LNCaP clone FGC (cell line): Measurements from ENCODE around the gene BTBD16.

Experiments
- DNase-seq: peaks from one replicate; pipeline ENCODE4 v3.0.0-alpha.2; 2011; ENCODE audit warnings: low read depth
- H3K4me3 ChIP-seq: 2 replicates; pipeline ENCODE4 v1.5.1; 2011; ENCODE audit warnings: mild to moderate bottlenecking, low read depth, low read length, control low read depth
- CTCF ChIP-seq: IDR thresholded peaks from 2 replicates; pipeline ENCODE4 v1.5.1; 2012; ENCODE audit warnings: mild to moderate bottlenecking; ENCODE audit not compliant: control insufficient read depth, insufficient read depth; ENCODE audit errors: extremely low read depth

BTBD16 gene

GRCh38 chr10:122230222-122230621 is 40.9 kb upstream of the BTBD16 start:
- H3K4me3 ChIP-seq: no peak overlapping the region
- no peak for DNase-seq
- TF ChIP-seq CTCF: no peak

GRCh38 chr10:122232769-122233168 is 38.3 kb upstream of the BTBD16 start:
- no peak overlapping the region for H3K4me3 ChIP-seq
- no peak for DNase-seq
- TF ChIP-seq CTCF: no peak

- no peak for DNase-seq
- no peak overlapping the region for H3K4me3 ChIP-seq
- TF ChIP-seq CTCF: no peak
Measured at GRCh38 chr10:122233857-122234348, 37.2 kb upstream of the BTBD16 start.

GRCh38 chr10:122234416-122234815 is 36.7 kb upstream of the BTBD16 start:
- DNase-seq: no peak
- TF ChIP-seq CTCF: no peak
- H3K4me3 ChIP-seq: no peak overlapping the region

- no peak for TF ChIP-seq CTCF
- no peak overlapping the region for H3K4me3 ChIP-seq
- DNase-seq: no peak
Measured at GRCh38 chr10:122236690-122237306, 34.3 kb upstream of the BTBD16 start.

- DNase-seq: no peak
- H3K4me3 ChIP-seq: no peak overlapping the region
- TF ChIP-seq CTCF: no peak
Measured at GRCh38 chr10:122237331-122237990, 33.6 kb upstream of the BTBD16 start.
